ENCODE results near the gene RPL41.

DNA sequence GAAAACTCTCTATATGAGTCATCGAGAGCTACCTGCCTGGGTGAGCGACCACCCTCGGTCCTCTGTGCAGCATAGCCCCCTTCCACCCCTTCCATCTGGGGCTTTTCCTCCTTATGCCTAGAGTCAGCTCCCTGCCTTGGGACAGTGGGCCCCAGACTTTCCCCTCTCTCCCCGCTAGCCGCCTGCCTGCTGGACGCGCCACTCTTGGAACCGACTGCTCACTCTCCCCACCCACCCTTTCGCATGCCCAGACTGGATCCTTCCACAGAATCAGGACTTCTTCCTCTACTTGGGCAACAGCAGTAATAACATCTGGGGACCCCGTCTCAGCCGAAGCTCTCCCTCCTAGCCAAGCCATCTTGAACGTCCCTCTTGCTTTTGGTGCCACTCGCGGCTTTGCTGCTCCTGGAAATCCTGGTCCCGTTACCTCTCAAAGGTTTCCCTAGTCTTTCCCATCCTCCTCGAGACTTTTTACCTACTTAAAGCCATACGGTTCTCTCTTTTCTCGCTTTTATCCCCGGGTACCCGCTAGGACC lies 12.3 kb downstream of the RPL41 start:
- TF ChIP-seq, protein P1, sequence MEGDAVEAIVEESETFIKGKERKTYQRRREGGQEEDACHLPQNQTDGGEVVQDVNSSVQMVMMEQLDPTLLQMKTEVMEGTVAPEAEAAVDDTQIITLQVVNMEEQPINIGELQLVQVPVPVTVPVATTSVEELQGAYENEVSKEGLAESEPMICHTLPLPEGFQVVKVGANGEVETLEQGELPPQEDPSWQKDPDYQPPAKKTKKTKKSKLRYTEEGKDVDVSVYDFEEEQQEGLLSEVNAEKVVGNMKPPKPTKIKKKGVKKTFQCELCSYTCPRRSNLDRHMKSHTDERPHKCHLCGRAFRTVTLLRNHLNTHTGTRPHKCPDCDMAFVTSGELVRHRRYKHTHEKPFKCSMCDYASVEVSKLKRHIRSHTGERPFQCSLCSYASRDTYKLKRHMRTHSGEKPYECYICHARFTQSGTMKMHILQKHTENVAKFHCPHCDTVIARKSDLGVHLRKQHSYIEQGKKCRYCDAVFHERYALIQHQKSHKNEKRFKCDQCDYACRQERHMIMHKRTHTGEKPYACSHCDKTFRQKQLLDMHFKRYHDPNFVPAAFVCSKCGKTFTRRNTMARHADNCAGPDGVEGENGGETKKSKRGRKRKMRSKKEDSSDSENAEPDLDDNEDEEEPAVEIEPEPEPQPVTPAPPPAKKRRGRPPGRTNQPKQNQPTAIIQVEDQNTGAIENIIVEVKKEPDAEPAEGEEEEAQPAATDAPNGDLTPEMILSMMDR (IDR thresholded peaks at IDR 0.05), result no peak
- TF ChIP-seq POLR2A (IDR thresholded peaks at IDR 0.05), result no peak

Measured in right lobe of liver (tissue), 4 donors.